GM23338 (cell line): ENCODE measurements around the gene ACCSL. TPM values are rescaled to one million over a fixed set of nuclear protein-coding genes. Genes with fewer than 3 reads are reported as not detected.
A peak's percentile ranks its signal among the peaks of the same experiment; 100 is the strongest.

Source experiments
- ATAC-seq: fragments of 200-7000 bp; cut with Tn5 transposase; 3 replicates; pipeline ENCODE4 v1.9.1; 2020
- DNase-seq: peaks from one replicate; pipeline ENCODE4 v3.0.0-alpha.2; 2015; ENCODE audit warnings: low spot score
- H2AFZ ChIP-seq: fragments of 200-600 bp; sonication (generic); 2 replicates; pipeline ENCODE4 v1.8.0; 2016; ENCODE audit warnings: antibody characterized with exemption, mild to moderate bottlenecking, moderate library complexity
- H3F3A ChIP-seq: fragments of 200-600 bp; sonication (generic); replicated peaks from 2 replicates; pipeline ENCODE4 v1.8.0; 2017; ENCODE audit warnings: antibody characterized with exemption, mixed run types, low read depth
- H3K27ac ChIP-seq: fragments of 200-600 bp; sonication (generic); 2 replicates; pipeline ENCODE4 v1.6.1; 2016; ENCODE audit warnings: low read depth
- H3K27me3 ChIP-seq: fragments of 200-600 bp; sonication (generic); 2 replicates; pipeline ENCODE4 v1.8.0; 2016; ENCODE audit warnings: mild to moderate bottlenecking, mixed run types, moderate library complexity; ENCODE audit not compliant: insufficient read depth
- H3K36me3 ChIP-seq: fragments of 200-600 bp; sonication (generic); 2 replicates; pipeline ENCODE4 v1.8.0; 2016; ENCODE audit warnings: mild to moderate bottlenecking; ENCODE audit not compliant: insufficient read depth
- H3K4me1 ChIP-seq: fragments of 200-600 bp; sonication (generic); 2 replicates; pipeline ENCODE4 v1.8.0; 2016; ENCODE audit warnings: mild to moderate bottlenecking, moderate library complexity; ENCODE audit not compliant: insufficient read depth
- H3K4me2 ChIP-seq: fragments of 200-600 bp; sonication (generic); 2 replicates; pipeline ENCODE4 v1.7.1; 2017; ENCODE audit warnings: mixed run types
- H3K4me3 ChIP-seq: fragments of 200-600 bp; sonication (generic); 2 replicates; pipeline ENCODE4 v1.6.1; 2016; ENCODE audit warnings: mixed run types
- H3K79me2 ChIP-seq: fragments of 200-600 bp; sonication (generic); replicated peaks from 2 replicates; pipeline ENCODE4 v1.8.0; 2017; ENCODE audit warnings: mild to moderate bottlenecking; ENCODE audit not compliant: insufficient read depth
- H3K9me2 ChIP-seq: fragments of 200-600 bp; sonication (generic); 2 replicates; pipeline ENCODE4 v1.8.0; 2017; ENCODE audit not compliant: insufficient read depth
- H4K20me1 ChIP-seq: fragments of 200-600 bp; sonication (generic); replicated peaks from 2 replicates; pipeline ENCODE4 v1.8.0; 2017; ENCODE audit warnings: mild to moderate bottlenecking; ENCODE audit not compliant: insufficient read depth
- H3K27ac Mint-ChIP-seq: 2 replicates; pipeline ENCODE4 v1.8.0; 2020; ENCODE audit warnings: inconsistent platforms, mild to moderate bottlenecking, moderate library complexity, mixed read lengths
- H3K27me3 Mint-ChIP-seq: 3 replicates; pipeline ENCODE4 v1.8.0; 2022; ENCODE audit warnings: low read depth, mild to moderate bottlenecking, moderate library complexity, mixed read lengths, inconsistent platforms; ENCODE audit not compliant: insufficient read depth, poor library complexity
- H3K36me3 Mint-ChIP-seq: 3 replicates; pipeline ENCODE4 v1.8.0; 2021; ENCODE audit warnings: low read depth, mild to moderate bottlenecking, inconsistent platforms, moderate library complexity, mixed read lengths
- H3K4me1 Mint-ChIP-seq: 3 replicates; pipeline ENCODE4 v1.8.0; 2020; ENCODE audit warnings: mild to moderate bottlenecking, inconsistent platforms, mixed read lengths
- H3K4me3 Mint-ChIP-seq: 3 replicates; pipeline ENCODE4 v1.8.0; 2021; ENCODE audit warnings: moderate library complexity, mild to moderate bottlenecking, inconsistent platforms, mixed read lengths
- H3K9me3 Mint-ChIP-seq: 3 replicates; pipeline ENCODE4 v1.8.0; 2020; ENCODE audit warnings: moderate library complexity, mild to moderate bottlenecking, inconsistent platforms, mixed read lengths
- EZH2 ChIP-seq: fragments of 200-600 bp; sonication (generic); IDR thresholded peaks from one replicate; pipeline ENCODE4 v1.8.0; 2017; ENCODE audit warnings: antibody characterized with exemption, mild to moderate bottlenecking, low read depth; ENCODE audit not compliant: unreplicated experiment
- EZH2phosphoT487 ChIP-seq: fragments of 200-600 bp; sonication (generic); IDR thresholded peaks from one replicate; pipeline ENCODE4 v1.8.1; 2018; ENCODE audit warnings: antibody characterized with exemption; ENCODE audit not compliant: unreplicated experiment
- JUNB ChIP-seq: IDR thresholded peaks from one replicate; pipeline ENCODE4 v1.6.1; 2016; ENCODE audit warnings: antibody characterized with exemption; ENCODE audit not compliant: unreplicated experiment
- NANOG ChIP-seq: IDR thresholded peaks from 2 replicates; pipeline ENCODE4 v1.6.1; 2016; ENCODE audit warnings: antibody characterized with exemption, borderline replicate concordance
- POLR2AphosphoS5 ChIP-seq: IDR thresholded peaks from 2 replicates; pipeline ENCODE4 v1.6.1; 2016; ENCODE audit warnings: antibody characterized with exemption, low read depth
- ZNF114 ChIP-seq: fragments of 250-450 bp; sonication (Bioruptor Pico); IDR thresholded peaks from 2 replicates; pipeline ENCODE4 v1.5.0; 2020; ENCODE audit warnings: mild to moderate bottlenecking, moderate library complexity
- polyA plus RNA-seq: library from polyadenylated mRNA; unstranded; fragments of >200 nt; fragmentation: Nextera tagmentation; extraction: Ambion mirVana; gene quantifications from 2 replicates; pipeline ENCODE4 v1.2.1, GENCODE V29; 2016
- total RNA-seq: library from RNA; depleted of rRNA; stranded (reverse); fragments of >200 nt; shearing (Covaris generic); gene quantifications from 2 replicates; pipeline ENCODE4 v1.2.3, GENCODE V29; 2014
- TF ChIP-seq, protein P1 (sequence below), 2 experiments: fragments of 200-600 bp in 1 of 2; sonication (generic) in 1 of 2; conservative IDR thresholded peaks; 2 replicates each; pipeline versions ENCODE4 v1.5.1 to v1.6.1; 2016 to 2017; ENCODE audit warnings: antibody characterized with exemption in 2 of 2, low read depth in 2 of 2, mild to moderate bottlenecking in 2 of 2, moderate library complexity in 1 of 2
- TF ChIP-seq, protein P2 (sequence below): IDR thresholded peaks from one replicate; pipeline ENCODE4 v1.6.1; 2018; ENCODE audit warnings: antibody characterized with exemption; ENCODE audit not compliant: unreplicated experiment

Gene ACCSL
- total and polyA plus RNA-seq, 2 experiments from 2014 or later, result not detected

DNA sequence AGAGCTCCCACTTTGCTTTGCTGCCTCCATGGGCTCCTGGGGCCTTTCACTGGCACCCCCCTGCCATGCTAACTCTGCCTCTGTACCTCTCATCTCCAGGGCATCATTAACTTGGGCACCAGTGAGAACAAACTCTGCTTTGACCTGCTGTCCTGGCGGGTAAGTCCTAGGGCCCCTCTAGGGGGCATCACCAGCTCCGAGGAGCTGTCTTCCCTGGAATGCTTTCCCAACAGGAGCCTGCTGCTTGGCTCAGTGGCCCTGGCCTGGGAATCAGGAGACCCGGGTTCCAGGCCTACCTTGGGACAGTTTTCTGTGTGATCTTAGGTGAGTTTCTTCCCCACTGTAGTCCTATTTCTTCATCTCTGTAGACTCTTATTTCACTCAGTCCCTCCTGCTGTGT, 23.4 kb downstream of the ACCSL start:
- H3K4me1 Mint-ChIP-seq, result peaks cover 8% of the 10 kb centered on the region; the same call in 2 of the 3 replicates
- Histone ChIP-seq H3K4me2 (no peak overlapping the region), H3K9me2 (peaks cover 4% of the 10 kb centered on the region; the same call in 1 of the 2 replicates), H3K27me3 (peaks cover 8% of the 10 kb centered on the region; the same call in 1 of the 2 replicates), H3K79me2 (no peaks in the 10 kb centered on the region), H2AFZ (no peak overlapping the region), H3K4me1 (peaks cover 8% of the 10 kb centered on the region), H3K27ac (no peak overlapping the region), H3K36me3 (no peaks in the 10 kb centered on the region), H4K20me1 (no peaks in the 10 kb centered on the region), H3F3A (0 out of 2 replicates have a peak, but pooled peaks cover 8% of the 10 kb centered on the region), H3K4me3 (no peak overlapping the region)
- H3K36me3 Mint-ChIP-seq, result peaks cover 9% of the 10 kb centered on the region
- H3K9me3 Mint-ChIP-seq, result no peaks in the 10 kb centered on the region
- peaks cover 13% of the 10 kb centered on the region for H3K27me3 Mint-ChIP-seq
- TF ChIP-seq ZNF114 (CRISPR knock-in tag) (no peak), POLR2AphosphoS5 (no peak), JUNB (no peak), NANOG (no peak), EZH2phosphoT487 (no peak), EZH2 (no peak)
- TF ChIP-seq, protein P1, sequence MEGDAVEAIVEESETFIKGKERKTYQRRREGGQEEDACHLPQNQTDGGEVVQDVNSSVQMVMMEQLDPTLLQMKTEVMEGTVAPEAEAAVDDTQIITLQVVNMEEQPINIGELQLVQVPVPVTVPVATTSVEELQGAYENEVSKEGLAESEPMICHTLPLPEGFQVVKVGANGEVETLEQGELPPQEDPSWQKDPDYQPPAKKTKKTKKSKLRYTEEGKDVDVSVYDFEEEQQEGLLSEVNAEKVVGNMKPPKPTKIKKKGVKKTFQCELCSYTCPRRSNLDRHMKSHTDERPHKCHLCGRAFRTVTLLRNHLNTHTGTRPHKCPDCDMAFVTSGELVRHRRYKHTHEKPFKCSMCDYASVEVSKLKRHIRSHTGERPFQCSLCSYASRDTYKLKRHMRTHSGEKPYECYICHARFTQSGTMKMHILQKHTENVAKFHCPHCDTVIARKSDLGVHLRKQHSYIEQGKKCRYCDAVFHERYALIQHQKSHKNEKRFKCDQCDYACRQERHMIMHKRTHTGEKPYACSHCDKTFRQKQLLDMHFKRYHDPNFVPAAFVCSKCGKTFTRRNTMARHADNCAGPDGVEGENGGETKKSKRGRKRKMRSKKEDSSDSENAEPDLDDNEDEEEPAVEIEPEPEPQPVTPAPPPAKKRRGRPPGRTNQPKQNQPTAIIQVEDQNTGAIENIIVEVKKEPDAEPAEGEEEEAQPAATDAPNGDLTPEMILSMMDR (conservative IDR thresholded peaks at IDR 0.05; ENCODE audit: low read depth in 2 of 2), result peak; percentile 43 to 49
- ATAC-seq, result peak; percentile 43
- peak; percentile 52 for DNase-seq
- no peak overlapping the region for H3K4me3 Mint-ChIP-seq
- no peak overlapping the region for H3K27ac Mint-ChIP-seq

DNA sequence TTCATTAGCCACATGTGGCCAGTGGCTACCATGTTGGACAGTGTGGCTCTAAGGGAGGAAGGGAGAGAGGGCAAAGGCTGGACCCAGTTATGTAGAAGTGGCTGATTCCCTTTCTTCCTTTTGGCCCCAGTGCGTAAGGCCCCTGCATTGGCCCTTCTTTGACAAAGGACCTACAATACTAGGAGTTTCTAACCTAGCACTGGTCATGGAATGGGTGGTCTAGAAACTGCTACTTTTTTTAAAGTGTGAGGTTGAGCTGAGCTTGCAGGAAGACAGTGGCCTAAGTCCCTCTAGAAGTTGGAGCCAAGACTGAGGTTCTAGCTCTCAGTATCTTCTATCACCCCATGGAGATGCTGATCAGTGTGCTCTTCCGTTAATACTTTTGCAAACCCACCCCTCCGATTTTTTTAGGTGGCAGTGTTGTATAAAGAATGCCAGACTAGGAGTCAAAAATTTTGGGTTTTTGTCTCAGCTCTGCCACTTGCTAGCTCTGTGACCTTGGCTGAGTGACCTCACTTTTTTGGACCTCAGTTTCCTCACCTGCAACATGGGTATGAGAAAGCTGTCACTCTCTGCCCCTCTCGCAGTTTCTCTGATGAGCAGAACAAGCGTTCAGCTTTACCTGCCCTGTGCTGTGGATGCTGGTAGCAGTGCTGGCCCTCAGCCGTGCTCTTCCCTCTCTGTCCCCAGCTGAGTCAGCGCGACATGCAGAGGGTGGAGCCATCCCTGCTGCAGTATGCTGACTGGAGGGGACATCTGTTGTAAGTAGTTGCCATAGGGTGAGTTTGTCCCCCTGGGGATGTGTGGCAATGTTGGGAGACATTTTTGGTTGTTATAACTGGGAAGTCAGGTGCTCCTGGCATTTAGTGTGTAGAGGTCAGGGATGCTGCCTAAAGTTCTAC, 25.2 kb downstream of the ACCSL start:
- ATAC-seq, result no peak
- TF ChIP-seq, protein P2, sequence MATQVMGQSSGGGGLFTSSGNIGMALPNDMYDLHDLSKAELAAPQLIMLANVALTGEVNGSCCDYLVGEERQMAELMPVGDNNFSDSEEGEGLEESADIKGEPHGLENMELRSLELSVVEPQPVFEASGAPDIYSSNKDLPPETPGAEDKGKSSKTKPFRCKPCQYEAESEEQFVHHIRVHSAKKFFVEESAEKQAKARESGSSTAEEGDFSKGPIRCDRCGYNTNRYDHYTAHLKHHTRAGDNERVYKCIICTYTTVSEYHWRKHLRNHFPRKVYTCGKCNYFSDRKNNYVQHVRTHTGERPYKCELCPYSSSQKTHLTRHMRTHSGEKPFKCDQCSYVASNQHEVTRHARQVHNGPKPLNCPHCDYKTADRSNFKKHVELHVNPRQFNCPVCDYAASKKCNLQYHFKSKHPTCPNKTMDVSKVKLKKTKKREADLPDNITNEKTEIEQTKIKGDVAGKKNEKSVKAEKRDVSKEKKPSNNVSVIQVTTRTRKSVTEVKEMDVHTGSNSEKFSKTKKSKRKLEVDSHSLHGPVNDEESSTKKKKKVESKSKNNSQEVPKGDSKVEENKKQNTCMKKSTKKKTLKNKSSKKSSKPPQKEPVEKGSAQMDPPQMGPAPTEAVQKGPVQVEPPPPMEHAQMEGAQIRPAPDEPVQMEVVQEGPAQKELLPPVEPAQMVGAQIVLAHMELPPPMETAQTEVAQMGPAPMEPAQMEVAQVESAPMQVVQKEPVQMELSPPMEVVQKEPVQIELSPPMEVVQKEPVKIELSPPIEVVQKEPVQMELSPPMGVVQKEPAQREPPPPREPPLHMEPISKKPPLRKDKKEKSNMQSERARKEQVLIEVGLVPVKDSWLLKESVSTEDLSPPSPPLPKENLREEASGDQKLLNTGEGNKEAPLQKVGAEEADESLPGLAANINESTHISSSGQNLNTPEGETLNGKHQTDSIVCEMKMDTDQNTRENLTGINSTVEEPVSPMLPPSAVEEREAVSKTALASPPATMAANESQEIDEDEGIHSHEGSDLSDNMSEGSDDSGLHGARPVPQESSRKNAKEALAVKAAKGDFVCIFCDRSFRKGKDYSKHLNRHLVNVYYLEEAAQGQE, result no peak
- no peak for TF ChIP-seq JUNB
- Histone ChIP-seq H3K27me3 (no peaks in the 10 kb centered on the region), H4K20me1 (no peaks in the 10 kb centered on the region), H3K4me1 (no peaks in the 10 kb centered on the region), H2AFZ (no peak overlapping the region), H3K4me2 (no peak overlapping the region), H3F3A (no peaks in the 10 kb centered on the region), H3K36me3 (no peaks in the 10 kb centered on the region), H3K9me2 (peaks cover 2% of the 10 kb centered on the region; the same call in 1 of the 2 replicates), H3K4me3 (no peak overlapping the region), H3K79me2 (no peaks in the 10 kb centered on the region), H3K27ac (no peak overlapping the region)
- H3K4me3 Mint-ChIP-seq, result no peak overlapping the region
- H3K27me3 Mint-ChIP-seq, result peaks cover 4% of the 10 kb centered on the region
- DNase-seq, result no peak
- H3K27ac Mint-ChIP-seq, result no peak overlapping the region
- H3K4me1 Mint-ChIP-seq, result no peaks in the 10 kb centered on the region
- H3K9me3 Mint-ChIP-seq, result no peaks in the 10 kb centered on the region
- peaks cover under 1% of the 10 kb centered on the region; the same call in 2 of the 3 replicates for H3K36me3 Mint-ChIP-seq
